NCI-H146 (cell line): ENCODE data around the gene KANSL3.
A peak's percentile ranks its signal among the peaks of the same experiment; 100 is the strongest.
"Not testable (repeated sequence)": the region's sequence is repeated elsewhere in the genome, so short reads cannot be mapped to it uniquely, and the experiment has no call there.

ENCODE experiments used
- DNase-seq: peaks from one replicate; lab custom pipeline; 2025; lab: John Stamatoyannopoulos, UW

Gene KANSL3

GRCh38 chr2:96654791-96655190 lies 16.7 kb upstream of the KANSL3 start:
- not testable (repeated sequence) for DNase-seq

- no peak for DNase-seq
These were observed 13.7 kb upstream of the KANSL3 start for GRCh38 chr2:96651793-96652192.

- DNase-seq, result no peak
These were observed 11.2 kb upstream of the KANSL3 start for GRCh38 chr2:96649342-96649741.

- no peak for DNase-seq
These were observed 10.3 kb upstream of the KANSL3 start for GRCh38 chr2:96648306-96648930.

- DNase-seq, result no peak
These were observed 9.6 kb upstream of the KANSL3 start for GRCh38 chr2:96647681-96648080.

GRCh38 chr2:96642564-96643360 lies 4.7 kb upstream of the KANSL3 start, which contains the start of gene FER1L5:
FER1L5 (plus strand) TSS chr2:96642764; CDS start chr2:96642837, 73 bp downstream.
- DNase-seq, result peak; percentile 31

GRCh38 chr2:96637385-96638143 lies 548 bp downstream of the KANSL3 start:
- DNase-seq, result peak; percentile 70

GRCh38 chr2:96636551-96637171 lies 1.5 kb downstream of the KANSL3 start:
- no peak for DNase-seq

- no peak for DNase-seq
These were observed 4.5 kb downstream of the KANSL3 start for GRCh38 chr2:96633641-96634040.

GRCh38 chr2:96631804-96632435 lies 6.2 kb downstream of the KANSL3 start:
- DNase-seq, result no peak

- DNase-seq, result no peak
These were observed 11.6 kb downstream of the KANSL3 start for GRCh38 chr2:96626553-96626942.

GRCh38 chr2:96625571-96626552 lies 12.2 kb downstream of the KANSL3 start:
- DNase-seq, result no peak

GRCh38 chr2:96623116-96623515 lies 15.0 kb downstream of the KANSL3 start:
- no peak for DNase-seq

GRCh38 chr2:96622544-96622943 lies 15.6 kb downstream of the KANSL3 start:
- no peak for DNase-seq

GRCh38 chr2:96618596-96619283 lies 19.4 kb downstream of the KANSL3 start:
- DNase-seq, result no peak

GRCh38 chr2:96617012-96617411 lies 21.1 kb downstream of the KANSL3 start:
- no peak for DNase-seq

GRCh38 chr2:96616535-96616934 lies 21.6 kb downstream of the KANSL3 start:
- no peak for DNase-seq

- DNase-seq, result no peak
These were observed 22.0 kb downstream of the KANSL3 start for GRCh38 chr2:96616128-96616527.

GRCh38 chr2:96608469-96609455 lies 29.4 kb downstream of the KANSL3 start:
- DNase-seq, result no peak
